ENCODE data around the gene PGM2. TPM values are rescaled to one million over a fixed set of nuclear protein-coding genes. Genes with fewer than 3 reads are reported as not detected.
"Not testable (repeated sequence)": the region's sequence is repeated elsewhere in the genome, so short reads cannot be mapped to it uniquely, and the experiment has no call there.

Gene PGM2
- total and polyA plus RNA-seq, 12 donors: 5.9 to 16.4 (median 8.8) TPM

- H3K4me3 ChIP-seq: peak overlapping the region; percentile 60 to 93 (median 82)
- H3K27ac ChIP-seq: peak overlapping the region; percentile 66 to 94 (median 87)
- WGBS, 2 donors: 10% methylated on average over 9 of the region's 9 CpGs
- intact Hi-C loops (cut with DNase I): loop anchor here in 8 of 10 donors (5.0 to 10.0 kb wide), 6 partner anchors 59 to 157 kb away; partner anchors contain the start of gene TBC1D1 (in 2 of the 8)
- DNase-seq, H3K36me3 ChIP-seq, ATAC-seq, H3K27me3 ChIP-seq, H3K9me3 ChIP-seq: not testable (repeated sequence)
- peak in 4 of 9 donors; percentile 6 to 29 (median 16) for TF ChIP-seq CTCF (IDR thresholded peaks at IDR 0.05)
- H3K4me1 ChIP-seq: peaks cover 4 to 48% (median 28%) of the 10 kb centered on the region in 9 donors
Observed at GRCh38 chr4:37825501-37825900, 985 bp upstream of the PGM2 start.

- peaks cover 4 to 48% (median 28%) of the 10 kb centered on the region in 9 donors for H3K4me1 ChIP-seq
Observed at GRCh38 chr4:37825968-37826294, 555 bp upstream of the PGM2 start.

GRCh38 chr4:37827030-37827685 is 672 bp downstream of the PGM2 start:
- Histone ChIP-seq H3K4me3 (peak overlapping the region; percentile 60 to 93 (median 82)), H3K4me1 (peaks cover 4 to 46% (median 27%) of the 10 kb centered on the region in 9 donors), H3K9me3 (no peaks in the 10 kb centered on the region), H3K36me3 (peaks cover 0 to 26% (median 12%) of the 10 kb centered on the region in 9 donors), H3K27me3 (no peaks in the 10 kb centered on the region), H3K27ac (peak overlapping the region in 9 of 10 donors; percentile 79 to 94 (median 88))
- ATAC-seq (peak; percentile 18 to 73 (median 40)), DNase-seq (peak in 1 of 2 donors; percentile 12)
- WGBS, 2 donors: 4 to 5% methylated on average over 38 of the region's 38 CpGs
- TF ChIP-seq CTCF (IDR thresholded peaks at IDR 0.05): no peak
- intact Hi-C loops (cut with DNase I): loop anchor here in 8 of 10 donors (2.0 to 10.0 kb wide), 7 partner anchors 58 to 155 kb away; partner anchors contain the start of gene TBC1D1 (in 4 of the 8)

More at GRCh38 chr4:37825968-37826294, 555 bp upstream of the PGM2 start:
- Histone ChIP-seq H3K9me3 (no peaks in the 10 kb centered on the region), H3K36me3 (peaks cover 0 to 14% (median 10%) of the 10 kb centered on the region in 9 donors), H3K27ac (peak overlapping the region; percentile 66 to 94 (median 87)), H3K27me3 (no peaks in the 10 kb centered on the region), H3K4me3 (peak overlapping the region; percentile 60 to 93 (median 82))
- DNase-seq (peak in 1 of 2 donors; percentile 13), ATAC-seq (peak; percentile 8 to 56 (median 38))
- WGBS, 2 donors: 1 to 2% methylated on average over 14 of the region's 14 CpGs
- intact Hi-C loops (cut with DNase I): loop anchor here in 8 of 10 donors (2.0 to 10.0 kb wide), 7 partner anchors 59 to 156 kb away; partner anchors contain the start of gene TBC1D1 (in 4 of the 8)
- no peak for TF ChIP-seq CTCF (IDR thresholded peaks at IDR 0.05)

- H3K27me3 ChIP-seq: no peaks in the 10 kb centered on the region
- H3K27ac ChIP-seq: peak overlapping the region in 7 of 10 donors; percentile 79 to 94 (median 88)
- intact Hi-C loops (cut with DNase I): loop anchor here in 8 of 10 donors (2.0 to 10.0 kb wide), 7 partner anchors 57 to 154 kb away; partner anchors contain the start of gene TBC1D1 (in 4 of the 8)
- H3K9me3 ChIP-seq: no peaks in the 10 kb centered on the region
- no peak for TF ChIP-seq CTCF (IDR thresholded peaks at IDR 0.05)
- peaks cover 4 to 40% (median 27%) of the 10 kb centered on the region in 9 donors for H3K4me1 ChIP-seq
- ATAC-seq (no peak), DNase-seq (no peak)
- peak overlapping the region in 9 of 10 donors; percentile 60 to 93 (median 82) for H3K4me3 ChIP-seq
- peaks cover 0 to 33% (median 15%) of the 10 kb centered on the region in 9 donors for H3K36me3 ChIP-seq
- 54 to 76% methylated on average over 1 of the region's 1 CpG for WGBS, 2 donors
Observed at GRCh38 chr4:37827802-37828321, 1.4 kb downstream of the PGM2 start.
